Vagina (tissue), 2 donors: ENCODE measurements around the gene ADARB2. TPM values are rescaled to one million over a fixed set of nuclear protein-coding genes. Genes with fewer than 3 reads are reported as not detected.

Experiments used
- DNase-seq, 2 donors: peaks; one replicate each; pipeline ENCODE4 v3.0.0-alpha.2; 2017; ENCODE audit errors: extremely low spot score in 2 of 2
- H3K27ac ChIP-seq: fragments of 200-600 bp; sonication (generic); one replicate; pipeline ENCODE4 v1.5.1; 2019
- H3K27me3 ChIP-seq: fragments of 200-600 bp; sonication (generic); one replicate; pipeline ENCODE4 v1.5.1; 2019
- H3K36me3 ChIP-seq, 2 donors: fragments of 200-600 bp; sonication (generic); one replicate each; pipeline ENCODE4 v1.5.1; 2017 to 2019
- H3K4me1 ChIP-seq: fragments of 200-600 bp; sonication (generic); one replicate; pipeline ENCODE4 v1.5.1; 2019
- H3K4me3 ChIP-seq, 2 donors: fragments of 200-600 bp; sonication (generic); 1 replicate in 1 of 2; 2 replicates in 1 of 2; pipeline ENCODE4 v1.5.1; 2016 to 2019
- H3K9me3 ChIP-seq: fragments of 200-600 bp; sonication (generic); one replicate; pipeline ENCODE4 v1.5.1; 2019
- CTCF ChIP-seq, 3 experiments: fragments of 450-650 bp in 2 of 3; fragments of 200-600 bp in 1 of 3; sonication (generic) in 1 of 3; IDR thresholded peaks; one replicate each; pipeline ENCODE4 v1.5.1; 2017 to 2019; ENCODE audit warnings: antibody characterized with exemption in 3 of 3, mild to moderate bottlenecking in 2 of 3, moderate library complexity in 2 of 3
- POLR2A ChIP-seq, 2 donors: fragments of 450-650 bp; IDR thresholded peaks; one replicate each; pipeline ENCODE4 v1.6.1; 2017; ENCODE audit warnings: antibody characterized with exemption in 2 of 2, mild to moderate bottlenecking in 2 of 2, moderate library complexity in 2 of 2
- POLR2AphosphoS5 ChIP-seq, 2 donors: sonication (generic); formaldehyde crosslinking; IDR thresholded peaks; one replicate each; pipeline ENCODE4 v1.9.0; 2017; ENCODE audit warnings: antibody characterized with exemption in 2 of 2, mild to moderate bottlenecking in 2 of 2, low read depth in 1 of 2; ENCODE audit not compliant: insufficient read depth in 1 of 2
- intact Hi-C: fragments of 100-400 bp; cut with DNase I; formaldehyde crosslinking; loops from one replicate; pipeline ENCODE4 v1.15.1; 2023
- total RNA-seq: library from RNA; depleted of rRNA; stranded (reverse); fragments of >200 nt; gene quantifications from one replicate; pipeline ENCODE4 v1.2.3, GENCODE V29; 2016

The ADARB2 gene
- total RNA-seq, 1 donor from 2014 or later, result 3.4 TPM

GRCh38 chr10:1412531-1413189, 324.7 kb downstream of the ADARB2 start:
- Histone ChIP-seq H3K9me3 (no peaks in the 10 kb centered on the region), H3K27me3 (no peaks in the 10 kb centered on the region), H3K4me1 (no peaks in the 10 kb centered on the region), H3K27ac (no peak overlapping the region), H3K36me3 (no peaks in the 10 kb centered on the region), H3K4me3 (no peak overlapping the region)
- intact Hi-C loops, result no loop called here
- DNase-seq, result peak; percentile 42 to 64
- no peak for TF ChIP-seq CTCF (IDR thresholded peaks at IDR 0.05)
- no peak for TF ChIP-seq POLR2A (IDR thresholded peaks at IDR 0.05)
- TF ChIP-seq POLR2AphosphoS5 (IDR thresholded peaks at IDR 0.05; ENCODE audit: insufficient read depth in 1 of 2, low read depth in 1 of 2), result no peak

- DNase-seq, result peak in 1 of 2 donors; percentile 43
- H3K9me3 ChIP-seq, result no peaks in the 10 kb centered on the region
- no peaks in the 10 kb centered on the region for H3K36me3 ChIP-seq
- no peaks in the 10 kb centered on the region for H3K27me3 ChIP-seq
- H3K27ac ChIP-seq, result no peak overlapping the region
- TF ChIP-seq POLR2A (IDR thresholded peaks at IDR 0.05), result no peak
- TF ChIP-seq POLR2AphosphoS5 (IDR thresholded peaks at IDR 0.05; ENCODE audit: insufficient read depth in 1 of 2, low read depth in 1 of 2), result no peak
- TF ChIP-seq CTCF (IDR thresholded peaks at IDR 0.05), result no peak
- intact Hi-C loops, result no loop called here
- H3K4me3 ChIP-seq, result no peak overlapping the region
- H3K4me1 ChIP-seq, result no peaks in the 10 kb centered on the region
Observed at GRCh38 chr10:1411956-1412355, 325.4 kb downstream of the ADARB2 start.

- no peak for DNase-seq
Observed at GRCh38 chr10:1411451-1411850, 325.9 kb downstream of the ADARB2 start.

DNA sequence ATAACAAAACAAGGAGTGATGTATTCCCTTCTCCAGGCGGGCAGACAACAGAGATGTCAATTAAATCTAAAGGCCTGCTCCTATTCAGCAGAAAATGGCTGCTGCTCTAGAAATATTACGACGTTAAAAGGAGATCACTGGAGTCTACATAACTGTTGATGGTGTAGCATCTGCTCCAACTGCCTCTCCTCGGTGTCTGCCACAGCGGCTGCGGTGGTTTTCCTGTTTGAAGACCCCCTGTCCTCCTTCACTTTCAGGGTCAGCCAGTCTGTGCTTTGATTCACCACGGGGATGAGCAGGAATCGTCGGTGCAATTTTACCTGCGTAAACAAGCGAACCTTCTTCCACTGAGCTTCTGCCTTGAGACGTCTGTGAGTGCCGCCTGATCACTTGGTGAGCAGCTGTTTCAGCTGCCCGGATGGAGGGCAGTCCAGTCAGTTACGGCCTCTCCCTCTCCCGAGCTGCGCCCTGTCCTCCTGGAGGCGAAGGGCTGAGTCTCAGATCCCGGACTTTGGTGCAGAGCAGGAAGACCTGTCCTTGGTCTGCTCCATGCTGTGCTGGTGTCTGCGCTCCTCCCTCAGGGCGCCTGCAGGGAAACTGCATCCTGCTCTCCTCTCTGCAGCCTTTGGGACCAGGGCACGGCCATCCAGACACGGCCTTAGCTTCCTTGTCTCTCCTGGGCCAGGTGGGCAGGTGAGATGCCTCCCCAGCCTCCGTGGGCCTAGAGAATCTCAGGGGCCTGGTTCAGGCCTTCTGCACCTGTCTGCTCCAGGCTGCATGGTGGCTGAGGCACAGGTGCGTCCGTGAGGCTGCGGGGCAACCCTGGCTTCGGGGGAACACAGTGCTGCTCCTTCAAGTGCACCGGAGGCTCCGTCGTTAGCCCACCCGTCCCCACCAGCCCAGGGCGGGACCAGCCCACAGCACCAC, 326.6 kb downstream of the ADARB2 start:
- intact Hi-C loops, result no loop called here
- H3K36me3 ChIP-seq, result no peaks in the 10 kb centered on the region
- H3K4me3 ChIP-seq, result no peak overlapping the region
- no peaks in the 10 kb centered on the region for H3K9me3 ChIP-seq
- H3K27ac ChIP-seq, result no peak overlapping the region
- H3K4me1 ChIP-seq, result no peaks in the 10 kb centered on the region
- no peak for TF ChIP-seq POLR2A (IDR thresholded peaks at IDR 0.05)
- DNase-seq, result peak; percentile 60 to 82
- H3K27me3 ChIP-seq, result no peaks in the 10 kb centered on the region

More at GRCh38 chr10:1411451-1411850, 325.9 kb downstream of the ADARB2 start:
- no peaks in the 10 kb centered on the region for H3K27me3 ChIP-seq
- H3K36me3 ChIP-seq, result no peaks in the 10 kb centered on the region
- intact Hi-C loops, result no loop called here
- H3K27ac ChIP-seq, result no peak overlapping the region
- H3K4me3 ChIP-seq, result no peak overlapping the region
- no peaks in the 10 kb centered on the region for H3K4me1 ChIP-seq
- TF ChIP-seq POLR2AphosphoS5 (IDR thresholded peaks at IDR 0.05; ENCODE audit: insufficient read depth in 1 of 2, low read depth in 1 of 2) (no peak), CTCF (IDR thresholded peaks at IDR 0.05) (no peak), POLR2A (IDR thresholded peaks at IDR 0.05) (no peak)
- H3K9me3 ChIP-seq, result no peaks in the 10 kb centered on the region

DNA sequence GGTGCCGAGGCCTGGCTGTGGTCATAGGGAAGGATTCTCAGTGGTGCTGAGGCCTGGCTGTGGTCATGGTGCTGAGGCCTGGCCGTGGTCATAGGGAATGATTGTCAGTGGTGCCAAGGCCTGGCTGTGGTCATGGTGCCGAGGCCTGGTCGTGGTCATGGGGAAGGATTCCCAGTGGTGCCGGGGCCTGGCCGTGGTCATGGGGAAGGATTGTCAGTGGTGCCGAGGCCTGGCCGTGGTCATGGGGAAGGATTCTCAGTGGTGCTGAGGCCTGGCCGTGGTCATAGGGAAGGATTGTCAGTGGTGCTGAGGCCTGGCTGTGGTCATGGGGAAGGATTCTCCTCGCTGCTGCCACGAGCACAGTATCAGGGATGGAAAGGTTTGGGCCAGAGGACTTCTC, 327.3 kb downstream of the ADARB2 start:
- no peak for TF ChIP-seq POLR2AphosphoS5 (IDR thresholded peaks at IDR 0.05; ENCODE audit: insufficient read depth in 1 of 2, low read depth in 1 of 2)
- no peak for TF ChIP-seq POLR2A (IDR thresholded peaks at IDR 0.05)
- no peak for TF ChIP-seq CTCF (IDR thresholded peaks at IDR 0.05)
- DNase-seq, result peak in 1 of 2 donors; percentile 81
- no peaks in the 10 kb centered on the region for H3K9me3 ChIP-seq
- no peak overlapping the region for H3K4me3 ChIP-seq
- H3K27me3 ChIP-seq, result no peaks in the 10 kb centered on the region
- intact Hi-C loops, result no loop called here
- H3K36me3 ChIP-seq, result no peaks in the 10 kb centered on the region
- H3K27ac ChIP-seq, result no peak overlapping the region
- no peaks in the 10 kb centered on the region for H3K4me1 ChIP-seq
